Measurements from ENCODE around the gene PUM2.

GRCh38 chr2:20350041-20350712 is 467 bp downstream of the PUM2 start:
- TF ChIP-seq REST (IDR thresholded peaks at IDR 0.05; ENCODE audit: low read depth) (no peak), EP300 (IDR thresholded peaks at IDR 0.05; ENCODE audit: borderline replicate concordance) (no peak), TAF1 (IDR thresholded peaks at IDR 0.05; ENCODE audit: low read depth) (peak; percentile 54; the same call in 1 of the 2 replicates), NFIC (IDR thresholded peaks at IDR 0.05) (0 out of 2 replicates have a peak, but pooled peaks have one; percentile 10), CEBPB (IDR thresholded peaks at IDR 0.05) (no peak)
